ENCODE data around the gene RAP1GAP2. TPM values are rescaled to one million over a fixed set of nuclear protein-coding genes. Genes with fewer than 3 reads are reported as not detected.
A peak's percentile ranks its signal among the peaks of the same experiment; 100 is the strongest.

RAP1GAP2 gene
- total RNA-seq, 1 donor from 2014 or later, result 10.4 TPM

DNA sequence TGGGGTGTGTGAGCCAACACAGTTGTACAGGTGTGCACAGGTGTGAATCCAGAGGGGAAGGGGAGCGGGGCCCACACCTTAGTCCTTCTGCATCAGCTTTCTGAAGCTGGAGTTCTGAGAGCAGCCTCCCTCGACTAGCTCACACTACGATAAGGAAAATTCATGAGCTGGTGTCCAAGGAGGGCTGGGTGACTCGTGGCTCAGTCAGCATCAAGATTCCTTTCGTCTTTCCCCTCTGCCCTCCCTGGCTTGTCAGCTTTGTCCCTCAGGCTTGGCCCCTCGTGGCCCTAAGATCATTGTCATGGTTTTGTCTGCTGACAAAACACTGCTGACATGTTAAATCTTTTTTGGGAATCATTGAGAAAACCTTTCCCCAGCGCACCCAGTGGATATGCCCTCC is 219.7 kb downstream of the RAP1GAP2 start:
- no peak for DNase-seq (ENCODE audit: low spot score)

DNA sequence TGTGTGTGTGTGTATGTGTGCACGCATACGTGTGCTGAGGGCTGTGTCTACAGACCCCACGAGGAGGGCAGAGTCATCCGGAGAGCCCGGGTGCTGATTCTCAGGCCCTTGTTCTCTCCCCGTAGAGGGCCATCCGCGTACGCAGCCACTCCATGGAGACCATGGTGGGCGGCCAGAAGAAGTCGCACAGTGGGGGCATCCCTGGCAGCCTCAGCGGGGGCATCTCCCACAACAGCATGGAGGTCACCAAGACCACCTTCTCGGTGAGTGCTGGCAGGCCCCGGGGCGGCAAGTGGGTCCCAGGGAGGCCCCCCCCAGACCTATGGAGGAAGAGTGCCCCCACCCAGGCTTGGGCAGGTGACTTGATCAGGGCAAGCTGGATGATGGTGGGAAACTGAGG is 221.7 kb downstream of the RAP1GAP2 start:
- DNase-seq (ENCODE audit: low spot score), result no peak

DNA sequence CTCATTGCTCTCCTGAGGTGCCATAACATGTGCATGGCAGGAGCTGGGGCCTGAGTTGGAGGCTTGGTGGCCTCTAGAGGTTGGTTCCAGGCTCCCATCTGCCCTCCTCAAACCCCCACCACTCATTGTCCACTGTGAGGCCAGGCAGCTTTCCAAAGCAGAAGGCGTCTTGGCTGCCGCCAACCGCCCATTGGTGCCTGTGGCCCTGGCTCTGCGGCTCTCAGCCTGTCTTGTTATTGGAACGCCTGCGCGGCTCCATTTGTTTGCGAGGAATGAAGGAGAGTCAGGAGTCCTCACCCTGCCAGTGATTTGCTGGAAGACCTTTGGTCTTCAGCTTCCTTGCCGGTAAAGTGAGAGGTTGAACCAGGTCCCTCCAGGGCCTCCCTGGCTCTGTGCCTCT is 223.5 kb downstream of the RAP1GAP2 start:
- DNase-seq (ENCODE audit: low spot score), result no peak

DNA sequence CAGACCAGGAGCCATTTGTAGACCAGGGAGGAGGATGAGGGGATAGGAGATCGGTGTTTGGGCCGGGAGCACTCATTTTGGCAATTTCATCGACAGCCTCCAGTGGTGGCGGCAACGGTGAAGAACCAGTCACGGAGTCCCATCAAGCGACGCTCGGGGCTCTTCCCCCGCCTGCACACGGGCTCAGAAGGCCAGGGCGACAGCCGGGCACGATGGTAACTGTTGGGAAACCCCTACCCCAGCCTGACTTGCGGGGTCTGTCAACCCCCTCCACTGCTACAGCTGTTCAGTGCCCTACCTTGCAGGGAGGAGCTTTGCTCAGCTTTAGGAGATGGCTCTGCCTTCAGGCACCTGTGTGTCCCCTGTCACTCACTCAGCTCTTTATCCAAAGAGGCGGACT is 224.1 kb downstream of the RAP1GAP2 start:
- no peak for DNase-seq (ENCODE audit: low spot score)

DNA sequence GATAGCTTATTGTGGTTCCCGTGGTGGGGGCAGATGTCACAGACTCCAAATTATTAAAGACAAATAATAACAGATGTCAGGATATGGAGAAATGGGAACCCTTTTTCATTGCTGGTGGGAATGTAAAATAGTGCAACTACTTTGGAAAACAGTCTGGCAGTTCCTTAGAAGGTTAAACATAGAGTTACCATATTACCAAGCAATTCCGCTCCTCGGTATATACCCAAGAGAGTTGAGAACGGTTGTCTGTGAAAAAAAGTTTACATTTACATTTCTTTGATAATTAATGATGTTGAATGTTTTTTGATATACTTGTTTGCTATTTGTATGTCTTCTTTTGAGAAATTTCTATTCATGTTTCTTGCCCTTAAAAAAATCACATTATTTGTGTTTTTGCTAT is 226.0 kb downstream of the RAP1GAP2 start:
- DNase-seq (ENCODE audit: low spot score), result no peak

DNA sequence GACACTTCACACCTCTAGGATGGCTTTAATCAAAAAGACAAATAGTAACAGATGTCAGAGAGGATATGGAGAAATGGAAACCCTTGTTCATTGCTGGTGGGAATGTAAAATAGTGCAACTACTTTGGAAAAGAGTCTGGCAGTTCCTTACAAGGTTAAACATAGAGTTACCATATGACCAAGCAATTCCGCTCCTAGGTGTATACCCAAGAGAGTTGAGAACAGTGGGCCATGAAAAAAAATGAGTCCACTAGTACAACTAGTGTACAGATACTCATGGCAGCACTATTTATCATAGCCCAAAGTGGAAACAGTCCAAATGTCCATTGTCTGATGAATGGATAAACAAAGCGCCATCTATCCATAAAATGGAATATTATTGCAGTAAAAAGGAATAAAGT is 228.1 kb downstream of the RAP1GAP2 start:
- no peak for DNase-seq (ENCODE audit: low spot score)

DNA sequence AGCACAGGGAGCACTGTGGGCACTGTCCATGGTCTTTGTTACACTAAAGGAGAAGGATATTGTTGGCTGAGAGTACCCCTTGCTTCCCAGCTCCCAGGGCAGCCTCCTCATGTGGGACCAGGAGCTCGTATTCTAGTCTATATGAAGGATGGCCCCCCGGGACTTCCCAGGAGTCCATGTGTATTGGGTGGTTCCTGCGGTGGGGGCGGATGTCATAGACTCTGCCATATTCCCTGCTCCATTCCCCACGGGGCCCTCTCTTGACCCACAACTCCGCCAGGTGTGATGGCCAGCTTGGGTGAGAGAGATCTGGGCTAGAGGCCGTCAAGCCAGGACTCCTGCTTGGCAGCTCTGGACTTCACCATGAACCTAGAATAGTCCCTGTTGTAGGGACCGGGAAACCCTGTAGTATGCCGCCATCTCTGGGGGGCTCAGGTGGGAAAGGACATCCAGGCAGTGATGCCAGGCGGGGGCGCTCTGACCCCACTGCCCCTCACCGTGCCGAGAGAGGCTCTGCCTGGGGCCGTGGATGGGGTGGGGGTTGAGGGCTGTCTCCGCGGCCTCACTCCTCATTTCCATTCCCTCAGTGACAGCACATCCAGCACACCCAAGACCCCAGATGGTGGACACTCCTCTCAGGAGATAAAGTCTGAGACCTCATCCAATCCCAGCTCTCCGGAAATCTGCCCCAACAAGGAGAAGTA is 229.3 kb downstream of the RAP1GAP2 start:
- peak; percentile 64 for DNase-seq (ENCODE audit: low spot score)

DNA sequence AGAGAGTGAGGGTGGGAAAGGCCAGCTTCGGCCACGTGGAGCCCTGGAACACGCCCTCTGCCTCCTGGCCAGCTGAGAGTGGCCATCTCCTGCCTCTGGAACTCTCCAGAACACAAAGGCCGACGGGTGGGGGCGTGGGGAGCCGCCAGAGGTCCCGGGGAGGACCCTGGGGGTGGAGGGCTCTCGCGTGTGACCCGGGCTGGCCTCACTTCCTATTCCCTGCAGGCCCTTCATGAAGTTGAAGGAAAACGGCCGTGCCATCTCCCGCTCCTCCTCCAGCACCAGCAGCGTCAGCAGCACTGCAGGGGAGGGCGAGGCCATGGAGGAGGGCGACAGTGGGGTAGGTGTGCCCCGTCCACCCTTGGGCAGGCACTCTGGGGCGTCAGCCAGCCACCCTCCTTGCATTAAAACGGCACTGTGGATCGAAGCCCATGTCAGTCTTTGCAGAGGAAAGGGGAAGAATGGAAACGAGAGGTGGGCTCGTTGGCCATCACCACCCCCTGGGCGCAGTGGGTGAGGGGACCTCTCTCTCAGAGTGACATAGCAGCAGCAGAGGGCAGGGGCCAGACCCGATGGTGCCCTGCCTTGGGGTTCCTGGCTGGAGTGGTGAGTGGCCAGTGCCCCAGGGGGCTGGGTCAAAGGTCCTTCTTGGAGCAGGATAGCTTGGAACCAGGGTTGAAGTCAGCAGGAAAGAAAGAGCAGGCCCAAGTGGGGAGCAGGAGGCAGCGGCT is 230.1 kb downstream of the RAP1GAP2 start:
- peak; percentile 64 for DNase-seq (ENCODE audit: low spot score)

DNA sequence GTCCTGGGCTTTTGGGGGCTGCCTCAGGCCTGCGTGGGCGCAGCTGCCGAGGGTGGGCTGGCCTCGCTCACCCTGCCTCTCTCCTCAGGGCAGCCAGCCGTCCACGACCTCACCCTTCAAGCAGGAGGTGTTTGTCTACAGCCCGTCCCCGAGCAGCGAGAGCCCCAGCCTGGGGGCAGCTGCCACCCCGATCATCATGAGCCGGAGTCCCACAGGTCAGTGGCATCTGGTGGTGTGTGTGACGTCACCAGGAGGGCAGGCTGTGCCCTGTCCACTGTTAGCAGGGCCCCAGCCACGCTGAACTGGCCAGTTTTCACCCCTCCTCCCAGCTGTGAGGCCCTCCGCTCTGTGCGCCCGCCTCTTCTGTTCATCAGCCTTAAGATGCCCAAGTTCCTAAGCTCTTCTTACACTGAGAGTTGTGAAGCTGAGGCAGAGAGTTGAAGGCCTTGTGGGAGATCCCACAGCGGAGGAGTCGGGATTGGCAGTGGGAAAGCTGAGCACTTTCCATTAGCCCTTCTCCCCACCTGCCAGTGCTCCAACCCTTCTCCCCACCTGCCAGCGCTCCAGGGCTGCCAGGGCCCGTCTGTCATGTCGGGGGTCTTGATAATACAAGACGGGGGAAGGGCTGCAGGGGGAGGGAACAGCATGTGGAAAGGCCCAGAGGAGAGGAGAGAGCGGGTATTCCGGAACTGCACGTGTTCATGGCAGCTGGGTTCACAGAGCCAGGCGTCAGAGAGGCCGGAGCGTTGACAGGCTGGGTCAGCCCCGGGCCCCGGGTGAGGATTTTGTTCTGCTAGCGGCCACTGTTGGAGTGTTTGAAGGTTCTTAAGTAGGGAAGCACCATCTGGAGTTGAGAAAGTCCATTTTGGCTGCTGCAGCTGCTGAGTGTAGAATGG is 230.9 kb downstream of the RAP1GAP2 start:
- peak; percentile 83 for DNase-seq (ENCODE audit: low spot score)

DNA sequence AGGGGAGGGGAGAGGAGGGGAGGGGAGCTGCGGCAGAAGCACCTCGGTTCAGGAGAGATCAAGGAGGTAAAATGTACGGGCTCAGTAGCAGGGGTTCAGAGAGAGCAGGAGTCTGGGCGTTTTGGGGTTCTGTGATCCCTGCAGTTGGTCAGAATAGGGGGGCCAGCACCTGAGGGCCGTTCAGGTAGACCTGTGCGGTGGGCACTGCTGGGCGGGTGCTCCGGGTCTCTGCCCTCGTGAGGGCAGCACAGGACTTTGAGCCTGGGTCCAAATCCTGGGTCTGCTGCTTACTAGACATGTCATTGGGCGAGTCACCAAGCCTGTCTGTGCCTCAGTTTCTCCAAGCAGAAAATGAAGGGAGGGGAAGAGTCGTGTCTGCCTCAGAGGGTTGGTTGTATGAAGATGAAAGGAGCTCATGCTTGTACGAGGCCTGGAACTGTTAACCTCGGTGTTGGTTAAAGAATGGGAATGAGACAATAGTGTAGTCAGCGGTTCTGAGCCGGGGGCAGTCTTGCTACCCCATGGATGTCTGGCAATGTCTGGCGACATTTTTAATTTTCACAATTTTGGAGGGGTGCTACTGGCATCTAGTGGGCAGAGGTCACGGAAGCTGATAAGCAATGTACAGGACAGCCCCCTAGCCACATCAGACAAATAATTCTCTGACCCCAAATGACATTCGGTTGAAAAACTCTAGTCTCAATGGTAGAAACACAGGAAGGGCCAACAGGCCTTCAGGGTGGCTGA is 231.7 kb downstream of the RAP1GAP2 start:
- DNase-seq (ENCODE audit: low spot score), result peak; percentile 41

DNA sequence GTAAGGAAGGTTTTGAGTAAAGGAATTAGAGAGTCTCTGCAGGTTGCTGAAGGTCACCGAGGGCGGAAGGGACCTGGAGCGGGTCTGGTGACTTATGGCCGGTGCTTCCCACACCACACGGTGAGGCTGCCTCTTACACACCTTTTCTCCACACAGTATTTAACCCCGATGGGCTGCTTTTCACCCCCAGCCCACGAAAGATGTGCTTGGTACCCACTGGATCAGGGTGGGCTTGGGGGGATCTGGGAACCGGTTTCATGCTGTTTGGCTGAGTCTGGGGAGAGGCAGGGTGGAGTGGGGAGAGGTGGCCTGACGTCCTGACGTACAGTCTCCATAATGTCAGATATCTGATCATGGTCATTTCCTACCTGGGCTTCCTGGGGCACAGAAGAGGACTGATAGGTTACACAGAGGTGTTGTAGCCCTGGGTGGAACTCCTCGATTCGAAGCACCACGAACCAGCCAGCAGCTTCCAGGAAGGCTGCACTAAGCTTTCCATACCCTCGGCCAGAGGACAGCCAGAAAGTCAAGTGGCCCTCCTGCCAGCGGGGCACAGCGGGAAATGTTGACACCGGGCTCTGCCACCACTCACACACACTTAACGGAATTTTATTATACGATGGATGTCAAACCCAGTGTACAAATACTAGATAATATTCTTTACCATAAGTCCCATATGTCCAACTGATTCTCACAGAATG is 233.1 kb downstream of the RAP1GAP2 start:
- DNase-seq (ENCODE audit: low spot score), result peak; percentile 88

DNA sequence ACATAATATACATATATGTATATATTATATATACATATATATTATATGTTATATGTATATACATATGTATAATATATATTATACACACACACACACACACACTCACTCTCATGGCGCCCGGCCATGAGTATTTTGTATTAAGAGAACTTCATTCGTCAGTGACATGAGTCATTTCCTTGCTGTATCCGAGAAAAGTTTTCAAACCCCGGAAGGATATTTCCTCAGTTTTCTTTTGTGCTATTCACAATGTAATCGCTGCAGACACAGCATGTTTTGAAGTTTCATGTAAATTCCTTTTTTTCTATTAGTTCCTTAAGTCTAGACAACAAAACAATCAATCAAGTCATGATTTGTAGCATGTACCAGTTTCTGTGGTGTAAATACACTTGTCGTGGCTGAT is 233.9 kb downstream of the RAP1GAP2 start:
- no peak for DNase-seq (ENCODE audit: low spot score)

DNA sequence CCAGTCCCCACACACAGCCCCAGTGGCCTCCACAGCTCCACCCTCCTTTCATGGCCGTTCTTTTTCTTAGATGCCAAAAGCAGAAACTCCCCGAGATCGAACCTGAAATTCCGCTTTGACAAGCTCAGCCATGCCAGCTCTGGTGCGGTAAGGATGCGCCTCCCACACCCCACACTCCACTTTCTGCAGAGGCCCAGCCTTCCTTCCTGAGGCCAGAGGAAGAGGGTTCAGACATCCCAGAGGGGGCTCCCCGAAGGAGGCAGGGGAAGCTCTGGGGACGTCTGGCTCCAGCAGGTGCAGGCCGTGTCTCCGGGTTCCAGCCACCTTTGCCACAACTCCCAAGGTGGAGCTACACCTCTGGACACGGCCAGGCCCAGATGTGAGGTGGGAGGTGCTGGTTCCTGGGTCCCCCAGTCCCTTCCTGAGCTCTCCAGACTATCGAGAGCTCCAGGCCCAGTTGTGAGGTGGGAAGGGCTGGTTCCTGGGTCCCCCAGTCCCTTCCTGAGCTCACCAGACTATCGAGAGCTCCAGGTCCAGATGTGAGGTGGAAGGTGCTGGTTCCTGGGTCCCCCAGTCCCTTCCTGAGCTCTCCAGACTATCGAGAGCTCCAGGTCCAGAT is 234.7 kb downstream of the RAP1GAP2 start:
- peak; percentile 83 for DNase-seq (ENCODE audit: low spot score)

DNA sequence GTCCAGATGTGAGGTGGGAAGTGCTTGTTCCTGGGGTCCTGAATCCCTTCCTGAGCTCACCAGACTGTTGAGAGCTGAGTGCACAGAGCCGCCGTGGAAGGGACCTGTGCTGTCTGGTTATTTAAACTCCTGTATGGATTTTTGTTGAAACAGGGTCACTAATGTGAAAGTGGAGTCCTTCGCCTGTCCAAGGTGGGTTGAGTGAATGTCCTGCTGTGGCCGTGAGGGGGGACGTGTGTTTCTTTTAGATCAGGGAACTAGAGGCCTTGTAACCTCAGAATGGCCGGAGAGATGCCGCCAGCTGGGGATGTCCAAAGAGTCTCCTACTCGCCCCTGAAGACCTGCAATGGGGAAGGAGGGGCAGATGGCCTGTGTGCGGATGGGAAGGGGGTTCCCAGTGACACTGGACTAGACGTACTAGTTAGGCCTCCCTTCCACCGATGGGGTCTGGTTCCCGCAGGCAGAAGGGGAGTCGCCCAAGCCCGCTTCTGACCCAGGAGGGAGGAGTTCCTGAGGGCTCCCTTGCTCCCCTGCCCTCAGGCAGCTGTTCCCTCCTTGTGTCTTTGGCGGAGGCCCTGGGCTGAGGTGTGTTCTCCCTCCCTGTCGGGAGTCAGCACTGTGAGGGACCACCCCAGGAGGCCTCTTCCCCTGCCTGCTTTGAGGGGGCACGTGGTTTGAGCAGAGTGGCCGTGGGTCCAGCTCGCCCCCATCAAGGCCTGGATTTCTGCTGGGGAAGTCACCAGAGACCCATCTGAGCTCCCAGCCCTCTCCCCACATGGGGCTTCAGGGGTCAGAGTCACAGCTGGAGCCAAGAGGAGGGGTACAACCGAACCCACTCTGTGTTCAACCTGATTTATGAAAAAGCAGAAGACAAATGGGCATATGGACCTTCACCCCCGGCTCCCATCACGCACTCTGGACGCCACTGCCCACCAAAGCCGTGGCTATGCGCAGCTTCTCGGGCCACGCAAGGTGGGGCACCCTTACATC is 236.3 kb downstream of the RAP1GAP2 start:
- peak; percentile 82 for DNase-seq (ENCODE audit: low spot score)

DNA sequence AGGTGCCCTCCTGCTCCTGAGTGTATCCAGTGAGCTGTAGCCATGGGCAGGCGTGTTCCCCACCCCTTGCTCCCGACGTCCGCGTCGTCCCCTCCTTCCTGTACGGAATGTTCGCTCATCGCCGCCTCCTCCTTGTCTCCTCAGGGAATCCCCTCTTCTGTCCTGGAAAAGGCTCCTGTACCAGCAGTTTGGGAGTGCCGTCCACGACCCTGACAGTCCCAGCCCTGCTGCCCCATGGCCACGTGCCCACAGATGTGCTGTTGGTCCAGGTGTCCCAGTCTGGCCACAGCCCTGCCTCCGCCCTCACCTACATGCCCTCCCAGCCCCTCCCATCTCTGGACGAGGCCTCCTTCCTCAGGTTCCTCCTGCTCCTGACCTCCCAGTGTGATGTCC is 237.0 kb downstream of the RAP1GAP2 start:
- DNase-seq (ENCODE audit: low spot score), result peak; percentile 82

DNA sequence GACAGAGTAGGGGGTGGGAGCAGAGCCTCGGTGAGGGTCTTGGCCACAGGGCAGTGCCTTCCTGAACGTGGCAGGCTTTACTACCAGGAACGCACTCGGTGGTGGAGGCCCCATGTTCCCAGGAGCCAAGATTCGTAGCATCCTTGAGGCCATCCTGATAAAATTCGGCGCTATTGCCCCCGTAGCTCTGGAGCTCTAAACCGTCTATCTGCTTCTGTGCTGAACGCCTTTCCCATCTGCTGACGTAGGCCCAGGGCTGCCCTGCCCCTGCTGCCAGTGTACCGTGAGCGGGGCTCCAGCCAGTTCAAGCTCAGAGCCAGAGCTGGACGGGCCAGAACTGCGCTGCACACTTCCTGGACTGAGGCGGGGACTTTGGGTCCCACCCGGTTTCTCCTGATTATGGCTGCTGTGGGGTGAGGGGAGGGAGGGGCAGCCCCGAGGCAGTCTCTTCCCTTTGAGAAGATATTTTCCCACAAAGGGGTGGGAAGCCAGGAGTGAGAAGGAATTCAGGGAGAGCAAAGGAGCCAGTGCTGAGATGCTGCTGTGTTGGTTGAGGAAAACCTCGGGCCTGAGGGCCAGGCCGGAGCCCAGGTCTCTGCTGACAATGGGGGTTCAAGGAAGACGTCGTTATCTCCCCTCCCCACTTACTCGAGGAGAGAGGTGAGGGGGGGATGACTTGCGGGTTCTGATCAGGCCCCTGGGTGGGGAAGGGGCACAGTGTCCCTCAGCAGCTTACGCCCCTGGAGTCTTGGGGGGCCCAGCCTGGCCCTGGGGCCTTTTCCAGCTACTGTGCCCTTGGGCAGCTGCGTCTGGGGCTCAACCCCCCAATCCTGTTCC is 237.7 kb downstream of the RAP1GAP2 start:
- DNase-seq (ENCODE audit: low spot score), result peak; percentile 69

DNA sequence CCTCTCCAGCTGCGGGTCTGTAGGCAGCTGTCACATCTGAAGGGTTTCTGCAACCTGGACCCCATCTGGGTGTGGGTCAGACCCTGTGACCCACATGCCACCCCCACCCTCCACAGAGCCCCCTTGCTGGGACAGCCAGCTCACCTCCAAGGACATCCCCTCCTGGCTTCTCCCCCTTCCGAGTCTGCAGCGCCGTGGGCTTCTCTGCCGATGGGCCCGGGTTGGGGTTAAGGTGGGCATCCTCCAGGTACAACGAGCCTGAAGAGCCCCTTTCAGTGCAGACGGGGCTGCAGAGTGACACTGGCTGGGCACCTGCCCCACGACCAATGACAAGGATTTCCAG is 238.3 kb downstream of the RAP1GAP2 start:
- DNase-seq (ENCODE audit: low spot score), result peak; percentile 77

Data from mesenteric fat pad (tissue), 1 donor.